Measurements from ENCODE around the gene TEX51.

TEX51 gene

DNA sequence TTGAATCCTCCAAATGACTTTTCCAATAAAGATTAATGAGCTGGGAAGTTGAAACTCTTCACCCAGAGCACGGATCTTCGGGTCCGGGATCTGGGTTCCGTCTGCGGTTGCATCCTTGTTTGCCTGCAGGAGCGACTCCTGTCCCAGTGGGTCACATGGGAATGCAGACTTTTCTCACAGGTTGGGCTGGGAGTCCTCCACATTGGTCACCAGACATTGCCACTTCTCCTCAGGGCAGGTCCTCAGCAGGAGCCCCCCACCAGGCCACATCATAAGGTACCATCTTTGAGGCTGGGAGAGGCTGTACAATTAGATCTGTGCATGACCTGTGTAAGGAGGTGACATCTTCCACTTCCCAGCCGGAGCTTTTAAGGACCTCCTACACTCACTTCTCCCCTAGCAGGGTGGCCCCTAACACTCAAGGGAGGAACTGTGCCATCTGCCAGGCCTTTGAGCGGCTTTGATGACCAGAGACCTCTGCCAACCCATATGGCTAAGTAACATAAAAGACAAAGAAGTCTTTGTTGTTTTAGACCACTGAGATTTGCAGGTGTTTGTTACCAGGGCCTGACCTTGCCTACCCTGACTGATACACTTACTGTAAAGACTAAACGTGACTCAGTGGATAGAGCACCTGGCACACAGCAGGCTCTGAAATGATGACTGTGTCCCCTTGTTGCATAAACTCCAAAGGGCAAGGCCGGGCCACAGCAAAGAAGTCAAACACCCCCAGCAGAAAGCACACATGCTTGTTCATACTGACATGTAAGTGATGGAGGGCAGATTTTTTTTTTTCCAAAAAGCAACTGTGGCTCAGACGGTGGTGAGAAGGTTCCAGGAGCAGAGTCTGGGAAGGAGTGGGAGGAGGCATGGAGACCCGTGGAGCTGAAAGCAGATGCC, 7.9 kb upstream of the TEX51 start:
- DNase-seq, result peak in 1 of 10 donors; percentile 4
- intact Hi-C loops (cut with DNase I), result no loop called here

DNA sequence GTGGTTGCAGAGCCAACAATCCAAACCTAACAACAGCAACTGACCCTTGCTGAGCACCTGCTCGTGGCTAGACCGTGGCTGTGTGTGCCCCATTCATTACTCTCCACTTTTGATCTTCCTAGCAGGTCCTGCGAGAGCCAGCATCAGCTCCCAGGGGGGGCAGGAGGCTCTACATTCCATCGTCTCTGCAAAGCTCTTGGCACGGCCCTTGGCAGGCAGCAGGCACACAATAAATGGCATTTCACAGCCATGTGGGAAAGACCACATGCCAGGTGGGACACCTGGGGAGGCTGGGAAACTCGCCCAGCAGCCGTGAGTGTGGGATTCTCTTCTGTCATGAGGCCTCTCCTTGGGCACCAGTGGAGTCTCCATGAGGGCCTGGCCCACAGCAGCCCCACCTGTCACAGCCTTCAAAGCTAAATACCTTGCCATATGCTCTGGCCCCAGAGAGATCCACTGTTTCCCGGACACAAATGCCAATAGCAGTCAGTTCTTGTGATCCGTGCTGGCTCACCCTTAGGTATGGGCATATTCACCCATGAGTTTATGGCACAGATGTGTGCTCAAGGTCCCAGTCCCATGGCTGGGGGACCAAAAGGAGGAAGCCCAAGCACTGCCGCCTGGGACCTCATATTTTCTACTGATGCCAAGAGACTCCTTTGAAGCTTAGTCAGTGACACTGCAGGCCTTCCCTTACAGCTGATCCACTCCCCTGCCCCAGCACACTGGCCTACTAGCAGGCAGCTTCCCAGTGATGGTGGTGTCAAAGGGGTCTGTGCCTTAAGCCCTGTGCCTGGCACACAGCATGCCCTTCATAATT, 6.8 kb upstream of the TEX51 start:
- intact Hi-C loops (cut with DNase I), result no loop called here
- DNase-seq, result peak in 2 of 10 donors; percentile 4 to 84

DNA sequence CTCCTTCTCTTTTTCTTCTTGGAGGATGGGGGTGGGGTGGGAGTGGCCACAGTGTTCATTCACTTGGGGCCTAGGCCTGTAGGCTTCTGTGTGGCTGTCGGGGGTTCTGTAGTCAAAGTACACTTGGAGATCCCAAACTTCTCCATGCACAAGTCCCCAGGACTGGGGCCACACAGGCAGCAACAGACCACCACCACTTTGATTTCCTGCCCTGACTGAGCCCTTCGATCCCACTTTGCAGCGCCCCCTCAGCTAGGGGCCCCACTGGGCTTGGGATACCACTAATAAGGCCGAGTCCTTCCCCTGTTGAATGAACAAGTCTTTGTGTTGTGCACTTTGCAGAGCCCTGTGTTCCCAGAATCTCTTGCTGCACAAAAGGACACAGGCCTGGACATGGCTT, 5.5 kb upstream of the TEX51 start:
- peak in 1 of 10 donors; percentile 66 for DNase-seq
- intact Hi-C loops (cut with DNase I), result no loop called here

DNA sequence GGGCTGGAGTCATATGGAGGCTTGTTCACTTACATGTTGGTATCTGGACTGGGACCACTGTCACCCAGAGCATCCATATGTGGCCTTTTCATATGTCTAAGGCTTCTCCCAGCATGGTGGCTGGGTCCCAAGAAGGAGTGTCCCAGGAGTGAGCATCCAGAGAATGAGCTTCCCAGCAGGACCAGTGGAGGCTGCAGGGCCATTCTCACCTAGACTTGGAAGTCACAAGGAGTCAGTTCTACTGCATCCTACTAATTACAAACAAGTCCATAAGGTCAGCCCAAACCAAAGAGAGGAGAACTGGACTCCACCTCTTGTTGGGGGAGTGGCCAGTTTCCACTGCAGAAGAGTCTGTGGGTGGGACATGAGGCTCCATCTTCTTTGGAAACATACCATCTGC, 5.1 kb upstream of the TEX51 start:
- DNase-seq, result no peak
- intact Hi-C loops (cut with DNase I), result no loop called here

DNA sequence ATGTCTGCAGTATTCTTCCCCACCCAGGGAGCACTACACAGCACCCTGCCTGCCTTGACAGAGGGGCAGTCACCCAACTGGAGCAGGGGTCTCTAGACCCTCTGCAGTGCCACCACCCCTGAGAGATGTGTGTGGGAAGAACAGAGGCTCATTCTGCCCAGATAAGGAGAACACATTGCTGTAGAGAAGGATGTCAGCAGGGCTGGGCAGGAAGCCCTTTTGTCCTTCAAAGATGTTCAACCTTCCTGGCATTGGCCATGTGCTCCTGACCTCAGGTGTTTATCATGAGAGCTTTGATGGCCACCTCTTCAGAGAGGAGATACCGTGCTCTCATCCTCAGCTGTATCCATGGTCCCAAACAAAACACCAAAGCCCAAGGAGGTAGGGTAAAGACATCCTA, 4.6 kb upstream of the TEX51 start:
- intact Hi-C loops (cut with DNase I), result no loop called here
- DNase-seq, result no peak

DNA sequence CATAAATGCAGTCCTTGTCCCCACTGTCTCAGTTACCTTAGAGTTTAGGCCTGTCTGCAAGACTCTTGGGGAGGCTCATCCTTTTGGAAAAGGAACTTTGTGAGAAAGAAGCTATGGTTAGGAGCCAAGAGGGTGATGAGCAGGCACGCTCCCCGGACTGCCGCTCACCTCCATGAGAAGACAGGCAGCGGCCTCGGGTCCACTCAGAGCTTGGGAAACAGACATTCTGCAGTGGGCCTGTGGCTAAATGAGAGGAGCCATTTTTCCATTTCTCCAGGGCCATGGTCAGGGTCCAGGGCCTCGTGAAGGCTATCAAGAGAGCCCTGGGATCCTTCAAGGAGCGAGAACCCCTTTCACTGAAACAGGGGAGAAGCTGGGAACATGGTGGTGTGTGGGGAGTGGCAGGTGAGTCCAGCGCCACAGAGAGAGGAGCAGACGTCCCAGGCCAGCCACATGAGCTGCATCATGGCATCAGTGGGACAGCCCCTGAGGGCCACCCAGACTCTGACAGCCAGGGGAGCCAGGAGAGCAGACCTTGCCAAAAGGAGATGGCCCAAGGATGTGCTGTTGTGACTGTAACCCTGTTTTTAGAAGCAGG, 4.0 kb upstream of the TEX51 start:
- intact Hi-C loops (cut with DNase I), result no loop called here
- peak in 2 of 10 donors; percentile 3 to 37 for DNase-seq

DNA sequence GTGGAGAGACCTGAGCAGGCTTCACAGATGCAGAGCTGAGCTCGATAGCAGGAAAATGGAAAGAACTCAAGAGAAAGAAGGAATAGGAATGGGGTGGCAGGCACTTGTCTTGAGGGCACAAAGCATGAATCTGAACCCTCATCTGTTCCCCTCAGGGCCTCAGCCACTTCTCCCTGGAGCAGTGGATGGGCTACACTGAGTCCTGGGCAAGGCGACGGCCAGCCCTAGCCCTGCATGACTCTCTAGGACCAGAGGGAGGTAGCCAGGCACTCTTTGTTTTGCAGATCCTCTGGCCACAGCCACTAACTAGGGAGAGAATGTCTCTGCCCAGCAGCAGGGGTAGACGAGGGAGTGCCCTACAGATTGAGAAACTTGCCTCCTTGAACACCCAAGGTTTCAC, 3.4 kb upstream of the TEX51 start:
- DNase-seq, result peak in 1 of 10 donors; percentile 3
- intact Hi-C loops (cut with DNase I), result no loop called here

DNA sequence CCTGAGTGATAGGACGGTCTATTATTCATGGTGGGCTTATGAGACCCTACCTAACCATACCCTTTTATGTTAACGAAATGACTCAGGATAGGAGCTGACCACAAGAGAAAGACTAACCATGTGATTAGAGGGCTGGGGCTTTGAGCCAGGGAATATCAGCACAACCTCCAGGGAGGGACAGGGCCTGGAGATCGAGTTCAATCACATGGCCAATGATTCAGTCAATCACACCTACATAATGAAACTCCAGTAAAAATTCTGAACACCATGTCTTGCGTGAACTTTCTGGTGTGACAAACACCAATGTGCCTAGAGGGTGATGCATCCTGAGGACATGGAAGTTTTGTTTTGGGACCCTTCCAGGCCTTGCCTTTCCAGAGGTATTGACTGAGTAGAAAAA, 2.2 kb upstream of the TEX51 start:
- intact Hi-C loops (cut with DNase I), result no loop called here
- DNase-seq, result no peak

DNA sequence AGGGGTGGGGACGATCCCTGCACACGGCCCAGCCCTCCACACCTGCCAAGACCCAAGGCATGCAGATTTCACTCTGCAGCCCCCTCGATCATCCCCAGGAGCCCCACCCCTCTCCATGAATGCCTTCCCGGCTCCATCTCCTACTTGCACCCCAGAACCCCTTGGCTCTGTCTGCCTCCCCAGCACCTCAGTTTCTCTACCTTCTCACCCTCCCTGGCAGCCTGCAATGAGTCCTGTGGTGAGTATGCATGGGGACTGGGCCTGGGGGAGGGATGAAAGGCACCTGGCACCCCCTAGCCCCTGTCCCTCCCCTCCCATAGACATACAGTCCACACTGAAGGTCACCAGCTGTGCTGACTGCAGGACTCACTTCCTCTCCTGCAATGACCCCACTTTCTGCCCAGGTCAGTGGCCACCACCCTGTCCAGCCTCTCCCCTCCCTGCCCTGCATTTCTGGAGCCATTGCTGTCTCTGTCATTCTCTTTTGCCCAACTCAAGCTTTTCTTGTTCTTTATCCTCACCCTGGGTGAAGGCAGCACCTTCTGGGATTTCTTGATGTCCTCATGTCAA, 1.0 kb downstream of the TEX51 start:
- no peak for DNase-seq
- intact Hi-C loops (cut with DNase I), result no loop called here

DNA sequence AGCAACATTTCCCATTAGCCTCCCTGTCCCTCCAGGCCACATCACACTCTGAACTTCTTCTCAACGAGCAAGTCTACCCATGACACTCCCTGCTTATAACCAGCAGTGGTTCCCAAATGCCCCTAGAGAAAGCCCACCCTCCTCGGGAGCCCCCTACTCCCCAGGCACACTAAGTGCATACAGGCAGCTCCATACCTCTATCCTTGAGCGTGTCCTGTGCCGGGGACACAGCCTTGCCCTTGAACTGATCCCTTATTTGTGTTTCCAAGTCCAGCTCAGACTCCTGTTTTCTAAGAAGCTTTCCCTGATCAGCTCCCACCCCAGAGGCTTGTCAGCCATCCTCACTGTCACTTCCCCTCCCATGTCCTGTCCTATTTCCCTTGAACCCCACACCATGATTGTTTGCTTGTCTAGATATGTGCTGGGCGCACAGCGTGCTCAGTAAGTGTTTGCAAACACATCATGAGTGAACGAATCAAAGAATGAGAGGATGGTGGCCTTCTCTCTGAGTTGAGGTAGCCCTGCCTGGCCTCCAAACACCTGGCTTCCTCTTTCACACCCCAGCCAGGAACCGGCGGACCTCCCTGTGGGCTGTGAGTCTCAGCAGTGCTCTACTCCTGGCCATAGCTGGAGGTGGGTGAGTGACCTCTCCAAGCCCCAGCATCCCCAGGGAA, 2.1 kb downstream of the TEX51 start:
- intact Hi-C loops (cut with DNase I), result no loop called here
- no peak for DNase-seq

DNA sequence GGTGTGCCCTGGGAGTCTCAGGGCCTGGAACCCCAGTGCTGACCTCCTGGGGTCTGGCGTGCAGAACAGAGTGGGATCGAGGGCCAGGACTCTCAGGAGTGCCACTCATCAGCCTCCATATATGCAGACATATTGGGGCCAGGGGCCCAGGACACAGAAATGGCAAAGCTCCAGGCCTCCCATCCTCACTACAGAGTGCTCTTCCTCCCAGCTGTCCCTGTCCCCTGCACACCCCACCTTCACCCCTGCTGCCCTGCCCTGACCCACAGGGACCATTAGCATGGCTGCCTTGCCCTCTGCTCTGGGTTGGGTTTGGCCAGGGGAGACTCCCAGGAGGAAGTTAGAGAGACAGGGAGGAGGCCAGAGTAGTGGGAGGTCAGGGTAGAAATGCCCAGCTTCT, 2.8 kb downstream of the TEX51 start:
- peak in 1 of 10 donors; percentile 3 for DNase-seq
- intact Hi-C loops (cut with DNase I), result no loop called here

DNA sequence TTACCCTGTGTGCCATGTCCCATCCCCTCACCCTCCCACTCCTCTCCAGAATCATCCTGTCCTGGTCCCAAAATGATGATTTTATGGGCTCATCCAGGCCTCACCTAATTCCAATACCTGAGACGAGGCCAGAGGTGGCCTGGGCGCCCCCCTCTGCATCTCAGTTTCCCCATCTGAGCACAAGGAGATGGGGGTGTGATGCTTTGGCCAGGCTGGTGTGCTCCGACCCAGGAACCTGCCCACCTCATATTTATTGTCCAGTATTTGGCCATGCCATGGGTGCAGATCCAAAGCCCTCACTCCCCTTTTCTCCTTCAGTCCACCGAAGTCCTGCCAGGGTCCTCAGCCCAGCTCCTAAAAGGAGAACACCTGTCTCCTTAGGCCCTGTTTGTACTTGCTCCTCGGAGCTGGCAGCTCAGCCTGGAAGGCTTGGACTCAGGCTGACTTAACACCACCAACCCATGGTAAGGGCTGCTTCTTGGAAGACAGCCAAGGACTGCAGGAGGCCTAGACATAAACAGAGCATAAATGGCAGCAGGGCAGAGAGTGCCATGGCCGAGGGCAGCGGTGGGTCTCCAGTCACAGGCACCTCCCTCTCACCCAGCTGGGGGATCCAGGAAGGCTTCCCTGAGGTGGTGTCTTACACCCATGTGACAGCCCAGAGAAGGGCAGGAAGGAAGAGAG, 3.6 kb downstream of the TEX51 start:
- DNase-seq, result no peak
- intact Hi-C loops (cut with DNase I), result no loop called here

DNA sequence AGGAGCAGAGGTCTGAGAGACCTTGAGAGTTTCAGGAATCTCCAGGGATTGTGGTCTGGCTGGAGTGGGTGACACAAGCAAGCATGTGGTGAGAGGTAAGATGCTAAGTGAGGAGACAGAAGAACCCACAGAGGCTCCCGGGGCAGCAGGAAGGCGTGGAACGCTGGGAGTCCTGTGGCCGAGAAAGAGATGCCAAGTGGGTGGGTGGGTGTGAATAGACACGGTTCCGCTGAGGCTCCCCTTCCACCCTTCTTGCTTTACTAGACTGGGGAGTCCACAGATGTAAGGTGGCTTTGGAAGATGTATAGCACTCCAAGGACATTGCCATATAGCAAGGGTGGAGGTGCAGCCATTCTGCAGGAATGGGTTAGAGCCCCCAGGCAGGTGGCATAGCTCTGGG, 4.2 kb downstream of the TEX51 start:
- intact Hi-C loops (cut with DNase I), result no loop called here
- peak in 1 of 10 donors; percentile 34 for DNase-seq

DNA sequence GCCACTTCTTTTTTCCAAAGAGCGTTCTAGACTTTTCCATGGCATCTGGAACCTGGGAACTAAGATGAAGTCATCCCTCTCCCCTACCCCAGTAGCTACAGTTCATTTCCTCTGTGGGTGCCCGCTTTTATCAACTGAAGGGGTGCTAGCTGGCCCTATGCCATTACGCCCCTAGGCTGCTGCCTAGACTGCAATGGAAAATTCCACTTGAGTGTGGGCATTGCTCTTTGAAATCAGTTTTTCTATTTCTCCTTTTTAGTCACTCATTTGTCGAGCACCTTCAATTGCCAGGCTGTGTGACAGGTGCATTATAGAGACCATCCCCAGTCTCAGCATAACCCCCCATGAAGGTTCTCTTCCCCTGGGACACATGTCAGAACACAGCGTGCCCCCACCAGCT, 7.3 kb downstream of the TEX51 start:
- no peak for DNase-seq
- intact Hi-C loops (cut with DNase I), result no loop called here

DNA sequence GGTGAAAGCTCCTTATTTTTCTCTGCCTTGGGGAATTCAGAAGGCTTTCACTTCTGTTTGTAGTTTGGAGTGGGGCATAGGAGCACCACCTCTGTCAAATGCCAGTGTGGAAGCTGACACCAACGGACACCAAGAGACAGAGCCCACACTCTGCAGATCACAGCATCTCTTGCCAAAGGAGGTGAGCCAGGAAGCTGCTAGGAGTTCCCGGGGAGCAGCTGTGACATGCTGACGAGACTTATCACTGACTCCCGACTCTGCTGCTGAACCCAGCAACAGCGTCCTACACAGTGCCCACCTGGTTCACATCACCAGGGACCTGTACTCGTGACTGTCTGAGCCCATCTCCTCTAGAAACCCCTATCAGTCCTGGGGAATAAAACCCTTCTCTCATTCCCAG, 8.1 kb downstream of the TEX51 start:
- DNase-seq, result peak in 1 of 10 donors; percentile 50
- intact Hi-C loops (cut with DNase I), result no loop called here

DNA sequence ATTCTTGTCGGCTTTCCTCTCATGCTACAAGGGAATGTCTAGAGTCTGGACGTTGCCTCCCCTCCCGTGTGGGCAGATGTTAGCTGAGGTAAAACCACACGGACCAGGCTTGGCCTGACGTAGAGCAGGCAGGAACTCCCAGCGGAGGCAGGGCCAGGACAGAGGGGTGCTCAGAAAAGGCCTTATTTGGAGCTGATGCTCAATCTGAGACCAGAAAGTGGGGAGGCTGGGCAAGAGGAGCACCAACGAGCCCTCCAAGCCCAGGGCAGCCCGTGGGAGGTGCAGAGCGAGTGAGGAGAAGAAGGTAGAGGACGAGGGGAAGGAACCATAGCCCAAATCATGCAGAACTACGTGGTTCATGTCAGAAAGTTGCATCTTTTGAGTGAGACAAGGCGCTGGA, 9.0 kb downstream of the TEX51 start:
- intact Hi-C loops (cut with DNase I), result no loop called here
- peak in 2 of 10 donors; percentile 2 to 50 for DNase-seq

DNA sequence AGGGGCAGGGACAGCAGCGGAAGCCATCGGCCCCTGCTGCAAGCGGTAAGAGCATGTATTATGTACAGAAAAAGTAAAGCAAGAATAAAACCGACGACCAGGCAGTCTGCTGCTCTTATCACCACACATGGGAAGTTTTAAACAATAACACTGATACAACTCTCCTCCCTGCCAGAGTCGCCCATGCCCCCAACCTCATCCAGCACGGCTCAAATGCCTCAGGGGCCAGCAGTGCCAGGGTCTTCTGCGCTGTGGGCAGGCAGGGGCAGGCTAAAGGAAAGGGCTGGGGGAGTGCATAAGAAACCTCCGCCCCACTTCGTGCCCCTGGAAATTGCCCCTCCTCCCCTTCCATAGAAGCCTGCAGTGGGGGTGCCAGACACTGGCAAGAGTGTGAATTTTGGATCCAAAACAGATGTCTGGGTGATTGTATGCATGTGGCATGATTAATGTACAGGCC, 10.1 kb downstream of the TEX51 start:
- DNase-seq, result peak in 2 of 10 donors; percentile 3 to 52
- intact Hi-C loops (cut with DNase I), result no loop called here

DNA sequence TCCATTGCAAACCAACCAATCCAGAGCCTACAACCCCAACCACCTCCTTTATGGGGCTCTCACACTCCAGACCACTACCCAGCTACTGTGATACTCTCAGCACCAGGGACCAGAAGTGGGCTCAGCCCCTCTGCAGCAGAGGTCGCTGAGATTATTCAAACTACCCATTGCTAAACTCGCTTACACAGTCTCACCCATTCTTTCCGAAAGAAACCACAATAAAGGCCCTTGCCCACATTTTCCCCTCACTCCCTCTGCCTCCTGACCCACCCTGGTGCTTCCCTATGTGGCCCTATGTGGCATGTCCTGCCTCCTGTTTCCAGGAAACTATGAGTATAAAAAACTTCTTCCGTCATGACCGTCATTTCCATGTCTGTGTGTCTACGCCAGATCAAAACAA, 10.7 kb downstream of the TEX51 start:
- intact Hi-C loops (cut with DNase I), result no loop called here
- DNase-seq, result no peak

DNA sequence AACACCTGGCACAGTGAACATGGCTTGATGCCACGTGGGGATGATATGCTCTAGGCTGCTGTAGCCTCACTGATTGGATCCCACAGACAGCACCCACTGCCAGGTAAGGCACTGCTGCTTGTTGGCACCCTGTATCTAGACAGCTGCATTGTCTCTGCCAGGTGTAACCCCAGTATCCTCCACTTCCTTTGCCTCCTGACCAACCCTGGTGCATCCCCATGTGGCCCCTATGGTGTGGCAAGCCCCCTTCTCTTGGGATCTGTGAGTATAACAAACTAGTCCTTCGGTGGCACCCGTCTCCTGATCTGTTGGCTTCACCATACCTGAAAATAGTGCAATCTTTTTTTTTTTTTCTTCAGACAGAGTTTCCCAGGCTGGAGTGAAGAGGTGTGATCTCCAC, 11.1 kb downstream of the TEX51 start:
- intact Hi-C loops (cut with DNase I), result no loop called here
- DNase-seq, result no peak

DNA sequence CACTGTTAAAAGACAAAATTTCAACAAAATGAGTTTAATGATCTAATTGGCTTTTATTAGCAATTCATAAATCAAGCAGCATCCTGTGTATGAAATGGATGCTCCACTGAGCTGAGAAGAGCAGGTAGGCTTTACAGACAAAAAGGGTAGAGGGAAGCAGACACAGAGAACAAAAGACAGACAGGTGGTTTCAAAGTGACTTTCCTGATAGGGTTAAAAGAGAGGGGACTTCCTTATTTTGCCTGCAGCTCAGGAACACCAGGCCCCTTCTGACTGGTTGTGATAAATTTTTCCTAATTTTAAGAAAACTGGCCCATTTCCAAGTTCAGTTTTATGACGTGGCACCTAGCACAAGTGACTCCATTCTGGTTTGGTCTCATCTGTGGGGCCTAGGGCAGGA, 11.9 kb downstream of the TEX51 start:
- no peak for DNase-seq
- intact Hi-C loops (cut with DNase I), result no loop called here
